SU-DHL-6 (cell line): ENCODE measurements around the gene SLC39A5.
"Not testable (repeated sequence)": the region's sequence is repeated elsewhere in the genome, so short reads cannot be mapped to it uniquely, and the experiment has no call there.

Experiments
- H2AFZ ChIP-seq: fragments of 200-600 bp; sonication (generic); 2 replicates; pipeline ENCODE4 v1.6.1; 2014; ENCODE audit warnings: low read depth, mild to moderate bottlenecking, moderate library complexity, mixed read lengths, antibody characterized with exemption, low read length; ENCODE audit not compliant: severe bottlenecking
- H3F3A ChIP-seq: fragments of 200-600 bp; shearing (Covaris generic); 2 replicates; pipeline ENCODE4 v1.6.0; 2016; ENCODE audit warnings: antibody characterized with exemption, mild to moderate bottlenecking; ENCODE audit not compliant: insufficient read depth
- H3K27ac ChIP-seq: fragments of 200-600 bp; sonication (generic); 2 replicates; pipeline ENCODE4 v1.5.1; 2016; ENCODE audit warnings: low read depth, mild to moderate bottlenecking, low read length, moderate library complexity, mixed read lengths
- H3K27me3 ChIP-seq: fragments of 200-600 bp; sonication (generic), shearing (Covaris generic); 2 replicates; pipeline ENCODE4 v1.6.0; 2014; ENCODE audit warnings: mild to moderate bottlenecking, low read length
- H3K36me3 ChIP-seq: fragments of 200-600 bp; sonication (generic); 2 replicates; pipeline ENCODE4 v1.6.1; 2014; ENCODE audit warnings: mild to moderate bottlenecking, low read length, mixed read lengths
- H3K4me2 ChIP-seq: fragments of 300-600, 200-600 bp; shearing (Covaris generic), sonication (generic); 2 replicates; pipeline ENCODE4 v1.6.0; 2014; ENCODE audit warnings: low read length, low read depth, mild to moderate bottlenecking; ENCODE audit not compliant: poor library complexity, severe bottlenecking
- H3K4me3 ChIP-seq: fragments of 200-600 bp; sonication (generic); 2 replicates; pipeline ENCODE4 v1.5.1; 2014; ENCODE audit warnings: antibody characterized with exemption, low read length, mild to moderate bottlenecking, mixed read lengths; ENCODE audit not compliant: insufficient read depth, poor library complexity, severe bottlenecking
- H3K79me2 ChIP-seq: fragments of 200-600 bp; sonication (generic); 2 replicates; pipeline ENCODE4 v1.6.1; 2014; ENCODE audit warnings: mild to moderate bottlenecking, low read length, moderate library complexity; ENCODE audit not compliant: insufficient read depth
- H3K9ac ChIP-seq: fragments of 200-600 bp; sonication (generic); 2 replicates; pipeline ENCODE4 v1.7.0; 2014; ENCODE audit warnings: mild to moderate bottlenecking, low read length
- H3K9me2 ChIP-seq: fragments of 200-600 bp; sonication (generic); replicated peaks from 2 replicates; pipeline ENCODE4 v1.6.1; 2014; ENCODE audit warnings: low read length; ENCODE audit not compliant: insufficient read depth
- H3K9me3 ChIP-seq: fragments of 200-600 bp; sonication (generic); 2 replicates; pipeline ENCODE4 v1.6.1; 2014; ENCODE audit warnings: low read length, mixed read lengths; ENCODE audit not compliant: insufficient read depth
- H4K20me1 ChIP-seq: fragments of 200-600 bp; sonication (generic); 2 replicates; pipeline ENCODE4 v1.6.1; 2014; ENCODE audit warnings: low read depth, mild to moderate bottlenecking, antibody characterized with exemption, low read length, moderate library complexity, mixed read lengths
- CTCF ChIP-seq: fragments of 200-600 bp; sonication (generic); IDR thresholded peaks from one replicate; pipeline ENCODE4 v1.5.1; 2017; ENCODE audit warnings: antibody characterized with exemption, mild to moderate bottlenecking, low read length, moderate library complexity; ENCODE audit not compliant: insufficient read depth, poor library complexity, severe bottlenecking
- EZH2phosphoT487 ChIP-seq: fragments of 200-600 bp; sonication (generic), shearing (Covaris generic); conservative IDR thresholded peaks from 2 replicates; pipeline ENCODE4 v1.6.1; 2018; ENCODE audit warnings: mild to moderate bottlenecking, antibody characterized with exemption, low read length, moderate library complexity, mixed read lengths

The SLC39A5 gene

GRCh38 chr12:56282030-56282429 is 52.2 kb downstream of the SLC39A5 start:
- no peak overlapping the region for H3K27ac ChIP-seq
- no peaks in the 10 kb centered on the region for H3K27me3 ChIP-seq
- H3K9me2 ChIP-seq = no peaks in the 10 kb centered on the region
- H3K79me2 ChIP-seq = peaks cover 4% of the 10 kb centered on the region; the same call in 1 of the 2 replicates
- peaks cover 35% of the 10 kb centered on the region for H3K36me3 ChIP-seq
- no peak for TF ChIP-seq CTCF
- TF ChIP-seq EZH2phosphoT487 = no peak
- H3K9me3 ChIP-seq = no peaks in the 10 kb centered on the region
- no peak overlapping the region for H3K4me2 ChIP-seq
- no peak overlapping the region for H2AFZ ChIP-seq
- no peaks in the 10 kb centered on the region for H3F3A ChIP-seq
- H3K9ac ChIP-seq = no peak overlapping the region
- H4K20me1 ChIP-seq = no peaks in the 10 kb centered on the region
- H3K4me3 ChIP-seq = no peak overlapping the region

GRCh38 chr12:56282579-56282978 is 52.7 kb downstream of the SLC39A5 start:
- no peak overlapping the region for H3K27ac ChIP-seq
- H3K9me2 ChIP-seq = no peaks in the 10 kb centered on the region
- no peaks in the 10 kb centered on the region for H3K27me3 ChIP-seq
- peaks cover 10% of the 10 kb centered on the region; the same call in 1 of the 2 replicates for H3K79me2 ChIP-seq
- TF ChIP-seq EZH2phosphoT487 (no peak), CTCF (no peak)
- no peak overlapping the region for H3K4me2 ChIP-seq
- no peaks in the 10 kb centered on the region for H3K9me3 ChIP-seq
- H3K4me3 ChIP-seq = no peak overlapping the region
- H3K36me3 ChIP-seq = peaks cover 35% of the 10 kb centered on the region
- H3K9ac ChIP-seq = no peak overlapping the region
- no peaks in the 10 kb centered on the region for H3F3A ChIP-seq
- H2AFZ ChIP-seq = no peak overlapping the region
- no peaks in the 10 kb centered on the region for H4K20me1 ChIP-seq

- H3K9me2 ChIP-seq, H3K4me2 ChIP-seq, H2AFZ ChIP-seq, H3K4me3 ChIP-seq, H3K9me3 ChIP-seq, H3K9ac ChIP-seq, H4K20me1 ChIP-seq, H3K27ac ChIP-seq, H3K27me3 ChIP-seq, H3F3A ChIP-seq: not testable (repeated sequence)
- Histone ChIP-seq H3K79me2 (peaks cover 26% of the 10 kb centered on the region), H3K36me3 (peaks cover 35% of the 10 kb centered on the region)
Observed at GRCh38 chr12:56284263-56284662, 54.4 kb downstream of the SLC39A5 start.

- H3K4me2 ChIP-seq = no peak overlapping the region
- H3K9me2 ChIP-seq = no peaks in the 10 kb centered on the region
- peaks cover 3% of the 10 kb centered on the region; the same call in 1 of the 2 replicates for H4K20me1 ChIP-seq
- H3K79me2 ChIP-seq = peaks cover 46% of the 10 kb centered on the region
- TF ChIP-seq EZH2phosphoT487 (no peak), CTCF (no peak)
- no peaks in the 10 kb centered on the region for H3K27me3 ChIP-seq
- no peak overlapping the region for H3K4me3 ChIP-seq
- peaks cover 38% of the 10 kb centered on the region for H3K36me3 ChIP-seq
- no peaks in the 10 kb centered on the region for H3K9me3 ChIP-seq
- H3K27ac ChIP-seq = no peak overlapping the region
- H3K9ac ChIP-seq = no peak overlapping the region
- no peak overlapping the region for H2AFZ ChIP-seq
- peaks cover 5% of the 10 kb centered on the region; the same call in 1 of the 2 replicates for H3F3A ChIP-seq
Observed at GRCh38 chr12:56286044-56286830, 56.4 kb downstream of the SLC39A5 start.
